Right lobe of liver (tissue), 6 donors: Measurements from ENCODE around the gene SMARCC2. TPM values are rescaled to one million over a fixed set of nuclear protein-coding genes. Genes with fewer than 3 reads are reported as not detected.

Experiments
- ATAC-seq, 4 donors: fragments of 200-7000 bp; cut with Tn5 transposase; one replicate each; pipeline ENCODE4 v1.9.1; 2020; ENCODE audit warnings: mild to moderate bottlenecking in 4 of 4, moderate library complexity in 4 of 4
- DNase-seq, 3 donors: peaks; one replicate each; pipeline ENCODE4 v3.0.0-alpha.2; 2020
- H3K27ac ChIP-seq, 3 donors: fragments of 200-600 bp; one replicate each; pipeline ENCODE4 v1.8.0; 2022
- H3K27me3 ChIP-seq, 2 donors: fragments of 200-600 bp; one replicate each; pipeline ENCODE4 v1.8.0; 2022
- H3K36me3 ChIP-seq, 4 donors: fragments of 200-600 bp; sonication (generic) in 1 of 4; one replicate each; pipeline versions ENCODE4 v1.5.1 to v1.8.0; 2017 to 2022; ENCODE audit warnings: control low read depth in 1 of 4
- H3K4me1 ChIP-seq, 4 donors: fragments of 200-600 bp; sonication (generic) in 1 of 4; one replicate each; pipeline versions ENCODE4 v1.5.1 to v1.8.0; 2017 to 2022; ENCODE audit warnings: control low read depth in 1 of 4
- H3K4me3 ChIP-seq, 3 donors: fragments of 200-600 bp; one replicate each; pipeline ENCODE4 v1.8.0; 2022
- H3K9me3 ChIP-seq, 4 donors: fragments of 200-600 bp; sonication (generic) in 1 of 4; one replicate each; pipeline versions ENCODE4 v1.5.1 to v1.8.0; 2017 to 2022; ENCODE audit warnings: control low read depth in 1 of 4
- CTCF ChIP-seq, 4 donors: fragments of 200-600 bp in 3 of 4; fragments of 450-650 bp in 1 of 4; IDR thresholded peaks; one replicate each; pipeline versions ENCODE4 v1.5.1 to v1.8.0; 2016 to 2022; ENCODE audit warnings: antibody characterized with exemption in 4 of 4, mild to moderate bottlenecking in 2 of 4
- POLR2A ChIP-seq: fragments of 450-650 bp; IDR thresholded peaks from one replicate; pipeline ENCODE4 v1.6.1; 2017; ENCODE audit warnings: antibody characterized with exemption, mild to moderate bottlenecking
- WGBS: methylation state at CpG from one replicate; pipeline ENCODE4 v1.1.6; 2018; ENCODE audit warnings: low coverage, low lambda C conversion rate; ENCODE audit not compliant: insufficient coverage; ENCODE audit errors: missing lambda C conversion rate; 5-methylcytosine and 5-hydroxymethylcytosine counted together
- intact Hi-C, 2 donors: fragments of 100-400 bp; cut with DNase I; formaldehyde crosslinking; loops; one replicate each; pipeline versions ENCODE4 v1.11.2 to v1.14.1; 2022
- total RNA-seq, 6 experiments: library from RNA; depleted of rRNA in 2 of 6; stranded (reverse); fragments of >200 nt in 2 of 6; fragmentation: NEBNext Ultra II Directional in 3 of 6; extraction: Animal tissue kit (Norgen Biotek cat#: 25700) in 3 of 6; gene quantifications; one replicate each; pipeline versions ENCODE4 v1.1.0 to v1.2.4, GENCODE V29; 2016 to 2023
- donor health status: DM: no; HTN: yes; CAD: no.
- donor health status: DM: no; HTN: no; CAD: no.
- donor health status: DM: no; HTN: no; CAD: no.
- donor health status: DM: no; HTN: yes; CAD: no.
- donor health status: DM: no; HTN: yes; CAD: no.

The SMARCC2 gene
- total RNA-seq, 6 experiments from 2014 or later, result 17.9 to 40.8 (median 25.7) TPM

GRCh38 chr12:56124133-56124532 is 65.2 kb downstream of the SMARCC2 start:
- H3K27ac ChIP-seq, result peak overlapping the region in 1 of 3 donors; percentile 82
- no peak for DNase-seq
- no peaks in the 10 kb centered on the region for H3K9me3 ChIP-seq
- intact Hi-C loops, result no loop called here
- H3K36me3 ChIP-seq, result no peaks in the 10 kb centered on the region
- 40% methylated on average over 4 of the region's 4 CpGs for WGBS
- peaks cover 0 to 68% (median 27%) of the 10 kb centered on the region in 4 donors for H3K4me1 ChIP-seq
- TF ChIP-seq POLR2A (no peak), CTCF (IDR thresholded peaks at IDR 0.05) (no peak)
- ATAC-seq, result no peak
- H3K4me3 ChIP-seq, result no peak overlapping the region
- H3K27me3 ChIP-seq, result no peaks in the 10 kb centered on the region

- peak in 1 of 3 donors; percentile 60 for DNase-seq
- peak in 3 of 4 donors; percentile 14 to 51 (median 36) for ATAC-seq
- H3K27ac ChIP-seq, result peak overlapping the region in 2 of 3 donors; percentile 75 to 82
Observed at GRCh38 chr12:56122637-56123036, 66.6 kb downstream of the SMARCC2 start.

GRCh38 chr12:56121204-56121870 is 67.9 kb downstream of the SMARCC2 start:
- no peaks in the 10 kb centered on the region for H3K27me3 ChIP-seq
- TF ChIP-seq CTCF (IDR thresholded peaks at IDR 0.05), result peak in 1 of 4 donors; percentile 4
- TF ChIP-seq POLR2A, result peak; percentile 42
- H3K36me3 ChIP-seq, result no peaks in the 10 kb centered on the region
- H3K9me3 ChIP-seq, result no peaks in the 10 kb centered on the region
- intact Hi-C loops, result no loop called here
- 100% methylated on average over 1 of the region's 11 CpGs for WGBS
- peak; percentile 27 to 61 (median 52) for ATAC-seq
- H3K4me1 ChIP-seq, result peaks cover 0 to 61% (median 21%) of the 10 kb centered on the region in 4 donors
- H3K4me3 ChIP-seq, result no peak overlapping the region
- H3K27ac ChIP-seq, result peak overlapping the region; percentile 19 to 82 (median 75)
- DNase-seq, result peak; percentile 68 to 94 (median 88)

More at GRCh38 chr12:56122637-56123036, 66.6 kb downstream of the SMARCC2 start:
- no peaks in the 10 kb centered on the region for H3K27me3 ChIP-seq
- peaks cover 0 to 73% (median 30%) of the 10 kb centered on the region in 4 donors for H3K4me1 ChIP-seq
- no peak for TF ChIP-seq CTCF (IDR thresholded peaks at IDR 0.05)
- no peak for TF ChIP-seq POLR2A
- WGBS, result 50% methylated on average over 1 of the region's 2 CpGs
- no peaks in the 10 kb centered on the region for H3K36me3 ChIP-seq
- H3K4me3 ChIP-seq, result no peak overlapping the region
- intact Hi-C loops, result no loop called here
- no peaks in the 10 kb centered on the region for H3K9me3 ChIP-seq

- no peak for DNase-seq
- 81% methylated on average over 17 of the region's 17 CpGs for WGBS
- Histone ChIP-seq H3K4me3 (no peak overlapping the region), H3K27ac (peak overlapping the region; percentile 19 to 82 (median 75)), H3K36me3 (no peaks in the 10 kb centered on the region), H3K9me3 (no peaks in the 10 kb centered on the region), H3K27me3 (no peaks in the 10 kb centered on the region), H3K4me1 (peaks cover 0 to 53% (median 19%) of the 10 kb centered on the region in 4 donors)
- intact Hi-C loops, result no loop called here
- TF ChIP-seq POLR2A (no peak), CTCF (IDR thresholded peaks at IDR 0.05) (no peak)
- ATAC-seq, result no peak
Observed at GRCh38 chr12:56120158-56120846, 69.0 kb downstream of the SMARCC2 start.
